B cell (primary cell): ENCODE measurements around the gene RBM20. TPM values are rescaled to one million over a fixed set of nuclear protein-coding genes. Genes with fewer than 3 reads are reported as not detected.

Source experiments
- ATAC-seq: fragments of 200-7000 bp; cut with Tn5 transposase; one replicate; pipeline ENCODE4 v1.10.0; 2021; ENCODE audit warnings: low read depth, mild to moderate bottlenecking, moderate number of reproducible peaks, moderate library complexity
- CTCF ChIA-PET: fragments of 350-600 bp; sonication (Branson Sonifier 250); formaldehyde crosslinking; loops from one replicate; lab custom pipeline; 2021; ENCODE audit warnings: antibody characterized with exemption, inconsistent platforms; lab: Charles Lee
- POLR2A ChIA-PET: fragments of 350-600 bp; sonication (Branson Sonifier 250); formaldehyde crosslinking; loops from one replicate; lab custom pipeline; 2021; ENCODE audit warnings: antibody characterized with exemption; lab: Charles Lee
- DNase-seq: peaks from one replicate; pipeline ENCODE4 v3.0.0; 2013
- H2AFZ ChIP-seq: 2 replicates; pipeline ENCODE4 v1.6.1; 2012; ENCODE audit warnings: mild to moderate bottlenecking, low read depth, low read length; ENCODE audit not compliant: insufficient read depth, poor library complexity, severe bottlenecking
- H3K27ac ChIP-seq, 2 donors: 1 replicate in 1 of 2; 2 replicates in 1 of 2; pipeline ENCODE4 v1.5.1; 2012 to 2013; ENCODE audit warnings: low read length in 2 of 2, mild to moderate bottlenecking in 2 of 2, moderate library complexity in 1 of 2
- H3K27me3 ChIP-seq, 4 experiments: fragments of 200-600 bp in 1 of 4; sonication (generic) in 1 of 4; replicated peaks in 1 of 4; 1 replicate in 2 of 4; 2 replicates in 2 of 4; pipeline versions ENCODE4 v1.6.1 to v1.7.0; 2013 to 2016; ENCODE audit warnings: low read length in 3 of 4, mild to moderate bottlenecking in 2 of 4, mixed read lengths in 1 of 4, moderate library complexity in 1 of 4; ENCODE audit not compliant: insufficient read depth in 4 of 4, control insufficient read depth in 3 of 4; ENCODE audit errors: control extremely low read depth in 1 of 4
- H3K36me3 ChIP-seq, 2 experiments: replicated peaks in 1 of 2; 1 replicate in 1 of 2; 2 replicates in 1 of 2; pipeline versions ENCODE4 v1.6.1 to v1.7.1; 2013; ENCODE audit warnings: low read length in 1 of 2; ENCODE audit not compliant: insufficient read depth in 2 of 2, control insufficient read depth in 1 of 2; ENCODE audit errors: control extremely low read depth in 1 of 2, extremely low read depth in 1 of 2
- H3K4me1 ChIP-seq, 2 donors: fragments of 200-600 bp in 1 of 2; sonication (generic) in 1 of 2; 1 replicate in 1 of 2; 2 replicates in 1 of 2; pipeline versions ENCODE4 v1.5.1 to v1.6.1; 2013 to 2017; ENCODE audit warnings: low read length in 2 of 2; ENCODE audit not compliant: control insufficient read depth in 2 of 2, insufficient read depth in 2 of 2
- H3K4me2 ChIP-seq: replicated peaks from 2 replicates; pipeline ENCODE3; 2012; ENCODE audit warnings: mild to moderate bottlenecking, low read depth, low read length; ENCODE audit not compliant: poor library complexity, severe bottlenecking
- H3K4me3 ChIP-seq, 5 experiments: fragments of 200-600 bp in 1 of 5; sonication (generic) in 1 of 5; 1 replicate in 3 of 5; 2 replicates in 2 of 5; pipeline versions ENCODE4 v1.5.1 to v1.7.0; 2011 to 2016; ENCODE audit warnings: low read length in 4 of 5, mild to moderate bottlenecking in 4 of 5, low read depth in 2 of 5, control low read depth in 1 of 5, moderate library complexity in 1 of 5; ENCODE audit not compliant: insufficient read depth in 1 of 5; ENCODE audit errors: control extremely low read depth in 1 of 5, extremely low read depth in 1 of 5
- H3K79me2 ChIP-seq: fragments of 200-600 bp; sonication (generic); one replicate; pipeline ENCODE4 v1.6.0; 2016; ENCODE audit warnings: low read length; ENCODE audit not compliant: control insufficient read depth, insufficient read depth
- H3K9ac ChIP-seq: fragments of 200-600 bp; sonication (generic); 2 replicates; pipeline ENCODE4 v1.6.1; 2017; ENCODE audit warnings: mild to moderate bottlenecking, low read length, moderate library complexity
- H3K9me3 ChIP-seq, 3 donors: one replicate each; pipeline versions ENCODE4 v1.6.1 to v1.7.1; 2013; ENCODE audit warnings: low read length in 2 of 3; ENCODE audit not compliant: control insufficient read depth in 2 of 3, insufficient read depth in 1 of 3; ENCODE audit errors: control extremely low read depth in 1 of 3
- H4K20me1 ChIP-seq: 2 replicates; pipeline ENCODE4 v1.6.0; 2012; ENCODE audit warnings: mild to moderate bottlenecking, low read length; ENCODE audit not compliant: insufficient read depth, control insufficient read depth, poor library complexity, severe bottlenecking
- H3K27ac Mint-ChIP-seq: one replicate; pipeline ENCODE4 v1.8.0; 2021; ENCODE audit warnings: mixed read lengths
- H3K27me3 Mint-ChIP-seq: one replicate; pipeline ENCODE4 v1.8.0; 2021; ENCODE audit warnings: mixed read lengths
- H3K4me1 Mint-ChIP-seq: one replicate; pipeline ENCODE4 v1.8.0; 2021; ENCODE audit warnings: mixed read lengths
- H3K4me3 Mint-ChIP-seq: one replicate; pipeline ENCODE4 v1.8.0; 2021; ENCODE audit warnings: mixed read lengths
- H3K9me3 Mint-ChIP-seq: one replicate; pipeline ENCODE4 v1.8.0; 2022; ENCODE audit warnings: mixed read lengths; ENCODE audit not compliant: insufficient read depth
- CTCF ChIP-seq: fragments of 200-600 bp; IDR thresholded peaks from one replicate; pipeline ENCODE4 v1.8.0; 2022; ENCODE audit warnings: antibody characterized with exemption, mild to moderate bottlenecking
- EZH2 ChIP-seq: IDR thresholded peaks from 2 replicates; pipeline ENCODE4 v1.6.1; 2012; ENCODE audit warnings: borderline replicate concordance, low read depth, mild to moderate bottlenecking, moderate library complexity, low read length; ENCODE audit not compliant: insufficient read depth, poor library complexity, severe bottlenecking
- WGBS: methylation state at CpG from one replicate; pipeline ENCODE4 v1.1.5; 2013; ENCODE audit warnings: missing lambda C conversion rate; ENCODE audit not compliant: insufficient coverage; 5-methylcytosine and 5-hydroxymethylcytosine counted together
- intact Hi-C: fragments of 100-400 bp; cut with micrococcal nuclease; formaldehyde crosslinking; loops from one replicate; pipeline ENCODE4 v1.10.0; 2022
- polyA plus RNA-seq: library from polyadenylated mRNA; depleted of rRNA; stranded (reverse); fragments of >200 nt; gene quantifications from 2 replicates; pipeline ENCODE4 v1.2.3, GENCODE V29; 2012
- total RNA-seq, 2 donors: library from RNA; stranded (reverse); fragments of 120-200 nt in 1 of 2; gene quantifications; 1 replicate in 1 of 2; 2 replicates in 1 of 2; pipeline versions ENCODE4 v1.2.3 to v1.2.4, GENCODE V29; 2013 to 2022

The RBM20 gene
- total and polyA plus RNA-seq, 2 donors (not counting 1 experiment from before 2014, with no cell fraction given), result not detected

GRCh38 chr10:110709444-110709828 lies 65.3 kb downstream of the RBM20 start:
- Histone ChIP-seq H3K4me3 (no peak overlapping the region), H3K4me1 (no peaks in the 10 kb centered on the region), H4K20me1 (no peaks in the 10 kb centered on the region), H3K36me3 (no peaks in the 10 kb centered on the region), H3K27ac (no peak overlapping the region), H3K9me3 (peaks cover 0 to 2% (median 0%) of the 10 kb centered on the region in 3 donors), H3K9ac (no peak overlapping the region), H3K27me3 (no peaks in the 10 kb centered on the region), H3K4me2 (no peak overlapping the region), H3K79me2 (no peaks in the 10 kb centered on the region), H2AFZ (no peak overlapping the region)
- no peak overlapping the region for H3K27ac Mint-ChIP-seq
- H3K4me1 Mint-ChIP-seq, result no peaks in the 10 kb centered on the region
- no peaks in the 10 kb centered on the region for H3K9me3 Mint-ChIP-seq
- ChIA-PET CTCF (interaction anchor here (0.7 kb wide), 1 partner anchor 87 kb away, joined by 3 read pairs; no protein-coding TSS in a partner anchor), POLR2A (no interaction called here)
- DNase-seq, result no peak
- no peak for TF ChIP-seq EZH2
- no peak for TF ChIP-seq CTCF
- no peak overlapping the region for H3K4me3 Mint-ChIP-seq
- ATAC-seq, result no peak
- peaks cover 15% of the 10 kb centered on the region for H3K27me3 Mint-ChIP-seq
- intact Hi-C loops, result no loop called here
- WGBS, result no CpG with 5 or more reads among the region's 3 CpGs

- H3K27me3 Mint-ChIP-seq, result peaks cover 15% of the 10 kb centered on the region
- no peak overlapping the region for H3K4me3 Mint-ChIP-seq
- Histone ChIP-seq H3K27ac (no peak overlapping the region), H3K4me3 (no peak overlapping the region), H3K4me1 (no peaks in the 10 kb centered on the region), H3K79me2 (no peaks in the 10 kb centered on the region), H3K36me3 (no peaks in the 10 kb centered on the region), H3K9ac (no peak overlapping the region), H4K20me1 (no peaks in the 10 kb centered on the region), H3K4me2 (no peak overlapping the region), H2AFZ (no peak overlapping the region), H3K9me3 (peaks cover 0 to 2% (median 0%) of the 10 kb centered on the region in 3 donors), H3K27me3 (no peaks in the 10 kb centered on the region)
- no peaks in the 10 kb centered on the region for H3K9me3 Mint-ChIP-seq
- no peak for ATAC-seq
- POLR2A ChIA-PET, result no interaction called here
- TF ChIP-seq EZH2 (no peak), CTCF (no peak)
- no peak for DNase-seq
- no peak overlapping the region for H3K27ac Mint-ChIP-seq
- WGBS, result 94% methylated on average over 5 of the region's 10 CpGs
- CTCF ChIA-PET, result interaction anchor here (0.7 kb wide), 1 partner anchor 88 kb away, joined by 3 read pairs; no protein-coding TSS in a partner anchor
- H3K4me1 Mint-ChIP-seq, result no peaks in the 10 kb centered on the region
- intact Hi-C loops, result no loop called here
Measured at GRCh38 chr10:110709964-110710587, 65.9 kb downstream of the RBM20 start.
